GM21381 (cell line): ENCODE data around the gene ARHGEF1.

Source experiments
- ATAC-seq: cut with Tn5 transposase; IDR thresholded peaks from one replicate; pipeline ENCODE4 v1.9.1; 2021; ENCODE audit warnings: mild to moderate bottlenecking, moderate library complexity; ENCODE audit not compliant: unreplicated experiment

The ARHGEF1 gene

GRCh38 chr19:41947091-41947490 is 64.1 kb downstream of the ARHGEF1 start:
- no peak for ATAC-seq

- ATAC-seq: no peak
Measured at GRCh38 chr19:41951686-41952172, 68.7 kb downstream of the ARHGEF1 start.

GRCh38 chr19:41955521-41955920 is 72.5 kb downstream of the ARHGEF1 start:
- no peak for ATAC-seq

GRCh38 chr19:41956621-41957020 is 73.6 kb downstream of the ARHGEF1 start:
- no peak for ATAC-seq
